Heart left ventricle (tissue), 16 donors: Measurements from ENCODE around the gene GPC6. TPM values are rescaled to one million over a fixed set of nuclear protein-coding genes. Genes with fewer than 3 reads are reported as not detected.

ENCODE experiments used
- ATAC-seq, 4 donors: fragments of 200-7000 bp; cut with Tn5 transposase; one replicate each; pipeline ENCODE4 v1.9.1; 2020 to 2022; ENCODE audit warnings: moderate library complexity in 4 of 4, mild to moderate bottlenecking in 3 of 4, moderate number of reproducible peaks in 1 of 4
- DNase-seq, 5 donors: peaks; one replicate each; pipeline ENCODE4 v3.0.0-alpha.2; 2020
- H3K27ac ChIP-seq, 12 donors: fragments of 200-600 bp; sonication (generic) in 4 of 12; one replicate each; pipeline versions ENCODE4 v1.5.0 to v1.8.0; 2016 to 2022; ENCODE audit warnings: mild to moderate bottlenecking in 2 of 12
- H3K27me3 ChIP-seq, 9 donors: fragments of 200-600 bp; sonication (generic) in 2 of 9; one replicate each; pipeline versions ENCODE4 v1.5.1 to v1.8.0; 2016 to 2022; ENCODE audit warnings: mild to moderate bottlenecking in 3 of 9
- H3K36me3 ChIP-seq, 9 donors: fragments of 200-600 bp; sonication (generic) in 2 of 9; one replicate each; pipeline versions ENCODE4 v1.5.0 to v1.8.0; 2018 to 2022; ENCODE audit warnings: mild to moderate bottlenecking in 2 of 9
- H3K4me1 ChIP-seq, 12 donors: fragments of 200-600 bp; sonication (generic) in 4 of 12; one replicate each; pipeline versions ENCODE4 v1.5.0 to v1.8.0; 2016 to 2022; ENCODE audit warnings: mild to moderate bottlenecking in 3 of 12
- H3K4me3 ChIP-seq, 12 donors: fragments of 200-600 bp; sonication (generic) in 4 of 12; one replicate each; pipeline versions ENCODE4 v1.5.0 to v1.8.0; 2017 to 2022; ENCODE audit warnings: mild to moderate bottlenecking in 9 of 12, moderate library complexity in 4 of 12
- H3K9me3 ChIP-seq, 12 donors: fragments of 200-600 bp; sonication (generic) in 4 of 12; one replicate each; pipeline versions ENCODE4 v1.5.0 to v1.8.0; 2016 to 2022; ENCODE audit warnings: mild to moderate bottlenecking in 1 of 12
- POLR2A ChIP-seq, 2 donors: fragments of 450-650 bp; IDR thresholded peaks; one replicate each; pipeline ENCODE4 v1.6.1; 2017; ENCODE audit warnings: antibody characterized with exemption in 2 of 2, mild to moderate bottlenecking in 2 of 2, moderate library complexity in 2 of 2
- WGBS, 4 donors: extraction: QIAGEN DNeasy Blood & Tissue Kit in 2 of 4; methylation state at CpG; one replicate each; pipeline versions ENCODE4 v1.1.5 to v1.1.7; 2013 to 2018; 5-methylcytosine and 5-hydroxymethylcytosine counted together
- intact Hi-C, 10 donors: fragments of 100-400 bp; cut with DNase I; formaldehyde crosslinking; loops; one replicate each; pipeline versions ENCODE4 v1.11.1 to v1.14.2; 2022
- polyA plus RNA-seq, 2 donors: library from polyadenylated mRNA; stranded (reverse); fragments of 200-250 nt; gene quantifications; one replicate each; pipeline ENCODE4 v1.2.3, GENCODE V29; 2013
- total RNA-seq, 9 donors: library from RNA; depleted of rRNA in 2 of 9; stranded (reverse); fragments of >200 nt in 2 of 9; fragmentation: NEBNext Ultra II Directional in 3 of 9; extraction: Animal tissue kit (Norgen Biotek cat#: 25700) in 3 of 9; gene quantifications; one replicate each; pipeline versions ENCODE4 v1.1.0 to v1.2.4, GENCODE V29; 2016 to 2023
- TF ChIP-seq, protein P1 (sequence below), 12 donors: fragments of 200-600 bp; sonication (generic) in 4 of 12; IDR thresholded peaks; one replicate each; pipeline versions ENCODE4 v1.5.0 to v1.8.0; 2018 to 2022; ENCODE audit warnings: antibody characterized with exemption in 12 of 12, mild to moderate bottlenecking in 5 of 12
- donor health status: ischemic (EF 13 %, LVEDD 7.1; RV severe dilation, severe dysfunction).
- donor health status: healthy with polysubstance abuse.
- donor health status: DM: no; HTN: yes; CAD: no.
- donor health status: DM: no; HTN: no; CAD: no.
- donor health status: ischemic (EF 25% LVEDD 6.9; RV normal size, moderate dysfunction).
- donor health status: ischemic (EF 25% LVEDD 5.7; RV mildly dilated, moderate dysfunction).
- donor health status: healthy.
- donor health status: DM: yes; HTN: yes; CAD: no.
- donor health status: ischemic (EF 35%, LVEDD 5.7; RV mildly dilated, moderate dysfunction).
- donor health status: nonischemic (EF 11% LVEDD 7.7; RV severe dilation, severe dysfunction).
- donor health status: DM: yes; HTN: yes; CAD: no.
- donor health status: PGD.
- donor health status: ischemic (EF 29% LVEDD 5.4; RV normal size, mild dysfunction).
- donor health status: nonischemic (EF 23%, LVEDD 6.1; RV moderate dilation, normal function).

Gene GPC6
- total and polyA plus RNA-seq, 11 donors: 0.08 to 6.2 (median 2.0) TPM

GRCh38 chr13:93406136-93406535 is 179.5 kb downstream of the GPC6 start:
- Histone ChIP-seq H3K27ac (no peak overlapping the region), H3K4me3 (no peak overlapping the region), H3K36me3 (no peaks in the 10 kb centered on the region), H3K27me3 (no peaks in the 10 kb centered on the region), H3K9me3 (no peaks in the 10 kb centered on the region), H3K4me1 (no peaks in the 10 kb centered on the region)
- no peak for TF ChIP-seq POLR2A (IDR thresholded peaks at IDR 0.05)
- TF ChIP-seq, protein P1, sequence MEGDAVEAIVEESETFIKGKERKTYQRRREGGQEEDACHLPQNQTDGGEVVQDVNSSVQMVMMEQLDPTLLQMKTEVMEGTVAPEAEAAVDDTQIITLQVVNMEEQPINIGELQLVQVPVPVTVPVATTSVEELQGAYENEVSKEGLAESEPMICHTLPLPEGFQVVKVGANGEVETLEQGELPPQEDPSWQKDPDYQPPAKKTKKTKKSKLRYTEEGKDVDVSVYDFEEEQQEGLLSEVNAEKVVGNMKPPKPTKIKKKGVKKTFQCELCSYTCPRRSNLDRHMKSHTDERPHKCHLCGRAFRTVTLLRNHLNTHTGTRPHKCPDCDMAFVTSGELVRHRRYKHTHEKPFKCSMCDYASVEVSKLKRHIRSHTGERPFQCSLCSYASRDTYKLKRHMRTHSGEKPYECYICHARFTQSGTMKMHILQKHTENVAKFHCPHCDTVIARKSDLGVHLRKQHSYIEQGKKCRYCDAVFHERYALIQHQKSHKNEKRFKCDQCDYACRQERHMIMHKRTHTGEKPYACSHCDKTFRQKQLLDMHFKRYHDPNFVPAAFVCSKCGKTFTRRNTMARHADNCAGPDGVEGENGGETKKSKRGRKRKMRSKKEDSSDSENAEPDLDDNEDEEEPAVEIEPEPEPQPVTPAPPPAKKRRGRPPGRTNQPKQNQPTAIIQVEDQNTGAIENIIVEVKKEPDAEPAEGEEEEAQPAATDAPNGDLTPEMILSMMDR (IDR thresholded peaks at IDR 0.05): no peak
- ATAC-seq: no peak
- intact Hi-C loops: no loop called here
- 77 to 90% (median 84%) methylated on average over 2 of the region's 2 CpGs for WGBS, 4 donors
- no peak for DNase-seq

- Histone ChIP-seq H3K27me3 (no peaks in the 10 kb centered on the region), H3K4me3 (no peak overlapping the region), H3K4me1 (no peaks in the 10 kb centered on the region), H3K36me3 (no peaks in the 10 kb centered on the region), H3K27ac (no peak overlapping the region), H3K9me3 (no peaks in the 10 kb centered on the region)
- TF ChIP-seq POLR2A (IDR thresholded peaks at IDR 0.05): no peak
- TF ChIP-seq, protein P1 (IDR thresholded peaks at IDR 0.05): no peak
- no peak for DNase-seq
- intact Hi-C loops: no loop called here
- ATAC-seq: no peak
Measured at GRCh38 chr13:93407551-93407950, 180.9 kb downstream of the GPC6 start.

DNA sequence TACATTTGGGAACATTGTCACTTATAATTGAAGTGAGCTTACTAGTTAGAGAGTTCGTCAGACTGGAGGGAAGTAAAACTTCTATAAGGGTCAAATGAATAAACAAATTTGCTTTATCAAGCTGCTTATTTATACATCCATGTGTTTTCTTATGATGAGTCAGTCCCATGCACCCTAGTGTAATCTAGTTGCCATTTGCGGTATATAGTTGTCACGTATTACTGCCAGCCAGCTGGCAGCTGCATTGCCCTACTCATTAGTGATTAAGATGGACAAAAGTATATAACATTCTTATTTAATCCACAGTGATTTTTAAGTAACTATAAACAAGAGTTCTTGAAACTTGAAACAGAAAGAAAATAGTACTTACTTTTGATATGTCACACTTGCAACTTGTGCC is 182.4 kb downstream of the GPC6 start:
- TF ChIP-seq POLR2A (IDR thresholded peaks at IDR 0.05): no peak
- TF ChIP-seq, protein P1 (IDR thresholded peaks at IDR 0.05): no peak
- ATAC-seq (no peak), DNase-seq (no peak)
- Histone ChIP-seq H3K27me3 (no peaks in the 10 kb centered on the region), H3K9me3 (no peaks in the 10 kb centered on the region), H3K4me1 (no peaks in the 10 kb centered on the region), H3K36me3 (no peaks in the 10 kb centered on the region), H3K4me3 (no peak overlapping the region), H3K27ac (no peak overlapping the region)
- intact Hi-C loops: no loop called here
- WGBS, 4 donors: 87 to 91% (median 90%) methylated on average over 3 of the region's 3 CpGs

DNA sequence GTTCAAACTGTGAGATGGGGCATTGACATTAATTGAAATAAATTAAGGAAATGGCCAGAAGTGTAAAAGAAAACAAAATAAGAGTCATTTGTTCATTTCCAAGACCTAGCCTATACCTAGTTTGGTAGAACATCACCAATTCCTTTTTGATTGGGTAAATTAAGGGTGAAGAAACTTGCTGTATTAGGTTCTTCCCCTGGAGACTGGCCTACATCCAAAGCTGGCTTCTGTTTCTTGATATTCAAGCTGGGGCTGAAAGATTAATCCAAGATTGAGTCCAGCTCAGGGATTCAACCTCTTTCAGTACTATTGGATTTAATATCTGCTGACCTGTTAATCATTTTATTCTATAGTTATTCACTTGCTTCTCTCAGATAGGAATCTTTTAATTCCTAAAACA is 183.2 kb downstream of the GPC6 start:
- no peaks in the 10 kb centered on the region for H3K4me1 ChIP-seq
- ATAC-seq (no peak), DNase-seq (no peak)
- H3K27ac ChIP-seq: no peak overlapping the region
- intact Hi-C loops: no loop called here
- H3K36me3 ChIP-seq: no peaks in the 10 kb centered on the region
- H3K4me3 ChIP-seq: no peak overlapping the region
- no peaks in the 10 kb centered on the region for H3K9me3 ChIP-seq
- no peaks in the 10 kb centered on the region for H3K27me3 ChIP-seq
- TF ChIP-seq, protein P1 (IDR thresholded peaks at IDR 0.05): no peak
- no peak for TF ChIP-seq POLR2A (IDR thresholded peaks at IDR 0.05)
